OCI-LY7 (cell line): Measurements from ENCODE around the gene SRGAP2B. TPM values are rescaled to one million over a fixed set of nuclear protein-coding genes. Genes with fewer than 3 reads are reported as not detected.
"Not testable (repeated sequence)": the region's sequence is repeated elsewhere in the genome, so short reads cannot be mapped to it uniquely, and the experiment has no call there.

Source experiments
- BruUV-seq: library from RNA; stranded (reverse); fragments of 400-500 nt; replicated peaks from 2 replicates; lab custom pipeline; 2021; lab: Mats Ljungman, UMichigan
- CTCF ChIA-PET: fragments of 300-600 bp; sonication (Branson Sonifier 250); formaldehyde crosslinking; loops from one replicate; lab custom pipeline; 2022; ENCODE audit warnings: antibody characterized with exemption; ENCODE audit not compliant: unreplicated experiment; lab: Charles Lee
- POLR2A ChIA-PET: fragments of 300-600 bp; sonication (Branson Sonifier 250); formaldehyde crosslinking; loops from one replicate; lab custom pipeline; 2022; ENCODE audit warnings: antibody characterized with exemption; lab: Charles Lee
- DNase-seq: peaks from one replicate; pipeline ENCODE4 v3.0.0-alpha.2; 2015; ENCODE audit warnings: low spot score
- H2AFZ ChIP-seq: fragments of 200-600 bp; sonication (generic), shearing (Covaris generic); 2 replicates; pipeline ENCODE4 v1.6.1; 2014; ENCODE audit warnings: mild to moderate bottlenecking, antibody characterized with exemption, low read length, moderate library complexity
- H3K27ac ChIP-seq: fragments of 200-600 bp; sonication (generic); 2 replicates; pipeline ENCODE4 v1.5.1; 2014; ENCODE audit warnings: mixed run types, low read depth, mild to moderate bottlenecking, moderate library complexity, low read length, inconsistent platforms; ENCODE audit not compliant: poor library complexity, severe bottlenecking
- H3K36me3 ChIP-seq: fragments of 200-600 bp; sonication (generic); 2 replicates; pipeline ENCODE4 v1.6.1; 2014; ENCODE audit warnings: mild to moderate bottlenecking, antibody characterized with exemption, low read length, moderate library complexity, mixed read lengths; ENCODE audit not compliant: insufficient read depth
- H3K4me1 ChIP-seq: fragments of 200-600 bp; sonication (generic); 2 replicates; pipeline ENCODE4 v1.5.1; 2014; ENCODE audit warnings: mild to moderate bottlenecking, low read length; ENCODE audit not compliant: insufficient read depth, poor library complexity, severe bottlenecking
- H3K4me2 ChIP-seq: fragments of 200-600 bp; sonication (generic); 2 replicates; pipeline ENCODE4 v1.6.1; 2014; ENCODE audit warnings: mild to moderate bottlenecking, low read length
- H3K4me3 ChIP-seq: fragments of 200-600 bp; sonication (generic); 2 replicates; pipeline ENCODE4 v1.5.1; 2014; ENCODE audit warnings: mild to moderate bottlenecking, low read depth, low read length; ENCODE audit not compliant: poor library complexity, severe bottlenecking
- H3K79me2 ChIP-seq: fragments of 200-600 bp; sonication (generic); 2 replicates; pipeline ENCODE4 v1.6.1; 2016; ENCODE audit warnings: low read depth, mild to moderate bottlenecking, low read length, moderate library complexity, mixed read lengths; ENCODE audit not compliant: insufficient read depth
- H3K9me2 ChIP-seq: fragments of 200-600 bp; sonication (generic); 2 replicates; pipeline ENCODE4 v1.6.1; 2016; ENCODE audit warnings: mild to moderate bottlenecking, low read length, mixed read lengths; ENCODE audit not compliant: insufficient read depth
- H3K9me3 ChIP-seq: fragments of 200-600 bp; sonication (generic); 2 replicates; pipeline ENCODE4 v1.6.1; 2014; ENCODE audit warnings: mild to moderate bottlenecking, mixed run types, low read length, mixed read lengths
- H4K20me1 ChIP-seq: fragments of 200-600 bp; sonication (generic); 2 replicates; pipeline ENCODE4 v1.6.1; 2014; ENCODE audit warnings: mild to moderate bottlenecking, antibody characterized with exemption, low read length, moderate library complexity, mixed read lengths; ENCODE audit not compliant: insufficient read depth
- intact Hi-C: fragments of 100-400 bp; cut with micrococcal nuclease; formaldehyde crosslinking; loops from one replicate; pipeline ENCODE4 v1.10.0; 2022; ENCODE audit not compliant: unreplicated experiment
- total RNA-seq, 2 experiments: library from RNA; depleted of rRNA in 1 of 2; stranded (reverse); fragments of >200 nt in 1 of 2; shearing (Covaris generic) in 1 of 2; gene quantifications; 2 replicates each; pipeline ENCODE4 v1.2.3, GENCODE V29; 2014 to 2022

Gene SRGAP2B
- total RNA-seq, 2 experiments from 2014 or later: 22.1 to 36.5 TPM

- H3K4me3 ChIP-seq, H3K9me3 ChIP-seq, POLR2A ChIA-PET, H4K20me1 ChIP-seq, H3K79me2 ChIP-seq, H2AFZ ChIP-seq, intact Hi-C loops, H3K4me2 ChIP-seq, BruUV-seq, H3K27ac ChIP-seq, DNase-seq, H3K4me1 ChIP-seq, H3K36me3 ChIP-seq, CTCF ChIA-PET, H3K9me2 ChIP-seq: not testable (repeated sequence)
Measured at GRCh38 chr1:144995833-144996410, 99.2 kb downstream of the SRGAP2B start.

- H3K36me3 ChIP-seq, H3K4me1 ChIP-seq, H4K20me1 ChIP-seq, H2AFZ ChIP-seq, POLR2A ChIA-PET, H3K9me3 ChIP-seq, H3K9me2 ChIP-seq, H3K79me2 ChIP-seq, BruUV-seq, H3K27ac ChIP-seq, intact Hi-C loops, CTCF ChIA-PET, H3K4me3 ChIP-seq, DNase-seq, H3K4me2 ChIP-seq: not testable (repeated sequence)
Measured at GRCh38 chr1:144992915-144993314, 102.2 kb downstream of the SRGAP2B start.

- H3K4me3 ChIP-seq, BruUV-seq, H3K9me3 ChIP-seq, H3K36me3 ChIP-seq, H2AFZ ChIP-seq, POLR2A ChIA-PET, H4K20me1 ChIP-seq, H3K4me1 ChIP-seq, DNase-seq, H3K4me2 ChIP-seq, H3K9me2 ChIP-seq, H3K27ac ChIP-seq, CTCF ChIA-PET, intact Hi-C loops, H3K79me2 ChIP-seq: not testable (repeated sequence)
Measured at GRCh38 chr1:144990611-144991010, 104.5 kb downstream of the SRGAP2B start.

GRCh38 chr1:144987131-144987530 lies 108.0 kb downstream of the SRGAP2B start:
- CTCF ChIA-PET, H3K36me3 ChIP-seq, H3K4me1 ChIP-seq, H3K9me2 ChIP-seq, H3K9me3 ChIP-seq, POLR2A ChIA-PET, H4K20me1 ChIP-seq, H3K4me2 ChIP-seq, H2AFZ ChIP-seq, DNase-seq, H3K27ac ChIP-seq, BruUV-seq, H3K79me2 ChIP-seq, intact Hi-C loops, H3K4me3 ChIP-seq: not testable (repeated sequence)

- BruUV-seq, H3K4me2 ChIP-seq, H3K36me3 ChIP-seq, H3K27ac ChIP-seq, CTCF ChIA-PET, DNase-seq, intact Hi-C loops, H2AFZ ChIP-seq, H3K4me1 ChIP-seq, H3K9me2 ChIP-seq, H3K79me2 ChIP-seq, H3K4me3 ChIP-seq, H3K9me3 ChIP-seq, H4K20me1 ChIP-seq, POLR2A ChIA-PET: not testable (repeated sequence)
Measured at GRCh38 chr1:144986171-144986860, 108.8 kb downstream of the SRGAP2B start.

- H3K79me2 ChIP-seq, H3K4me2 ChIP-seq, H3K9me2 ChIP-seq, intact Hi-C loops, H4K20me1 ChIP-seq, CTCF ChIA-PET, H3K4me3 ChIP-seq, BruUV-seq, H3K9me3 ChIP-seq, H3K36me3 ChIP-seq, DNase-seq, POLR2A ChIA-PET, H2AFZ ChIP-seq, H3K27ac ChIP-seq, H3K4me1 ChIP-seq: not testable (repeated sequence)
Measured at GRCh38 chr1:144985550-144986170, 109.5 kb downstream of the SRGAP2B start.
